ENCODE data around the gene GUCA1C. TPM values are rescaled to one million over a fixed set of nuclear protein-coding genes. Genes with fewer than 3 reads are reported as not detected.

GUCA1C gene
- total RNA-seq, 1 donor from 2014 or later = not detected

DNA sequence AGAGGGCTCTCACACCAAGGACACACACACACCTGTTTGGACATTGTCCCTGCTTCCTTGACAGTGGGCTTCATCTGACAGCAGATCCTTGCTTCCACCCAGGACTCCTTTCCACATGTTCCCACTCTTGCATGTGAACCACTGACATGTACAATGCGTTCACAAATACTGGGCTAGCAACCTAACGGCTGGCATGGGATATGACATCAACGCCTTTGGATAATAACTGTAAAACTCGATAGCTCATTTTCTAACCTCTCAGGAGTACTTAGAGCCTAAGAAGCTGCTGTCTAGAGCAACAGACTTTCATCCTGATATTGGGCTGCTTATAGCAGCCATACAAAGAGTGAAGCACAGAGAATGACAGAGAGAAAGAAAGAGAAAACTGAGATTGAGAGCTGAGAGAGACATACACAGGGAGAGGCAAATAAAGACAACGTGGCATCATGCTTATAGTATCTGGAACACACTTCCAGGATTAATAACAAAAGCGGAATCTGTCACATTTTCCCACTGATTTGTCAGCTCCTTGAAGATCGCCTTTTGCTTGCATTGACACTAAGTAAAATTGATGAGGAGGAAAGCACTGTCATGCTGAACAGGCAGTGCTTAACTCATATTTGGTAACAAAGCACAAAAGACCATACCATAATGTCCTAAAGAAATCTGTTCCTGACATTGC lies 1.7 kb downstream of the GUCA1C start:
- TF ChIP-seq, protein P1, sequence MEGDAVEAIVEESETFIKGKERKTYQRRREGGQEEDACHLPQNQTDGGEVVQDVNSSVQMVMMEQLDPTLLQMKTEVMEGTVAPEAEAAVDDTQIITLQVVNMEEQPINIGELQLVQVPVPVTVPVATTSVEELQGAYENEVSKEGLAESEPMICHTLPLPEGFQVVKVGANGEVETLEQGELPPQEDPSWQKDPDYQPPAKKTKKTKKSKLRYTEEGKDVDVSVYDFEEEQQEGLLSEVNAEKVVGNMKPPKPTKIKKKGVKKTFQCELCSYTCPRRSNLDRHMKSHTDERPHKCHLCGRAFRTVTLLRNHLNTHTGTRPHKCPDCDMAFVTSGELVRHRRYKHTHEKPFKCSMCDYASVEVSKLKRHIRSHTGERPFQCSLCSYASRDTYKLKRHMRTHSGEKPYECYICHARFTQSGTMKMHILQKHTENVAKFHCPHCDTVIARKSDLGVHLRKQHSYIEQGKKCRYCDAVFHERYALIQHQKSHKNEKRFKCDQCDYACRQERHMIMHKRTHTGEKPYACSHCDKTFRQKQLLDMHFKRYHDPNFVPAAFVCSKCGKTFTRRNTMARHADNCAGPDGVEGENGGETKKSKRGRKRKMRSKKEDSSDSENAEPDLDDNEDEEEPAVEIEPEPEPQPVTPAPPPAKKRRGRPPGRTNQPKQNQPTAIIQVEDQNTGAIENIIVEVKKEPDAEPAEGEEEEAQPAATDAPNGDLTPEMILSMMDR (IDR thresholded peaks at IDR 0.05; ENCODE audit: unreplicated experiment) = no peak
- H3K36me3 Mint-ChIP-seq = no peaks in the 10 kb centered on the region
- peak overlapping the region; percentile 40 for H3K27ac Mint-ChIP-seq

DNA sequence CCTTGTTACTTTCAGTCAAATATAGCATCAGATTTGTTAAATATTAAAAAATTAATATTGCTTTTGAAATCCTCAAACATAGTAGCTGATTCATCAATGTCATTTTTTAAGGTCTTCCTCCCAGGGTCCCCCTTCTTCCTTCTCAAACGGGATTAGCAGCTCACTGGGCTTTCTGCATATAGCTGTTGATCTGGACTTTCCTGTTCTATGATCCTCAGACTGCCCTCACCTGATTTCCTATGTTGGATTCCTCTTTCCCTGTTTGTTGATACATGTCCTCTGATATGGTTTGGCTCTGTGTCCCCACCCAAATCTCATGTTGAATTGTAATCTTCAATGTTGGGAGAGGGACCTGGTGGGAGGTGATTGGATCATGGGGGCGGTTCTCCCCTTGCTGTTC lies 5.8 kb downstream of the GUCA1C start:
- no peaks in the 10 kb centered on the region for H3K36me3 Mint-ChIP-seq
- H3K4me3 Mint-ChIP-seq = no peak overlapping the region
- no peak overlapping the region for H3K27ac Mint-ChIP-seq
- no peaks in the 10 kb centered on the region for H3K27me3 Mint-ChIP-seq (ENCODE audit: low read depth)
- peaks cover 19% of the 10 kb centered on the region for H3K4me1 Mint-ChIP-seq
- H3K9me3 Mint-ChIP-seq = no peaks in the 10 kb centered on the region
- TF ChIP-seq, protein P1 (IDR thresholded peaks at IDR 0.05; ENCODE audit: unreplicated experiment) = no peak
- no peak for DNase-seq (ENCODE audit: low spot score in 2 of 2, unreplicated experiment in 2 of 2)

More for the DNA sequence above, 1.7 kb downstream of the GUCA1C start:
- Mint-ChIP-seq H3K27me3 (ENCODE audit: low read depth) (no peaks in the 10 kb centered on the region), H3K4me1 (peaks cover 25% of the 10 kb centered on the region), H3K9me3 (no peaks in the 10 kb centered on the region), H3K4me3 (no peak overlapping the region)
- DNase-seq (ENCODE audit: low spot score in 2 of 2, unreplicated experiment in 2 of 2) = no peak

DNA sequence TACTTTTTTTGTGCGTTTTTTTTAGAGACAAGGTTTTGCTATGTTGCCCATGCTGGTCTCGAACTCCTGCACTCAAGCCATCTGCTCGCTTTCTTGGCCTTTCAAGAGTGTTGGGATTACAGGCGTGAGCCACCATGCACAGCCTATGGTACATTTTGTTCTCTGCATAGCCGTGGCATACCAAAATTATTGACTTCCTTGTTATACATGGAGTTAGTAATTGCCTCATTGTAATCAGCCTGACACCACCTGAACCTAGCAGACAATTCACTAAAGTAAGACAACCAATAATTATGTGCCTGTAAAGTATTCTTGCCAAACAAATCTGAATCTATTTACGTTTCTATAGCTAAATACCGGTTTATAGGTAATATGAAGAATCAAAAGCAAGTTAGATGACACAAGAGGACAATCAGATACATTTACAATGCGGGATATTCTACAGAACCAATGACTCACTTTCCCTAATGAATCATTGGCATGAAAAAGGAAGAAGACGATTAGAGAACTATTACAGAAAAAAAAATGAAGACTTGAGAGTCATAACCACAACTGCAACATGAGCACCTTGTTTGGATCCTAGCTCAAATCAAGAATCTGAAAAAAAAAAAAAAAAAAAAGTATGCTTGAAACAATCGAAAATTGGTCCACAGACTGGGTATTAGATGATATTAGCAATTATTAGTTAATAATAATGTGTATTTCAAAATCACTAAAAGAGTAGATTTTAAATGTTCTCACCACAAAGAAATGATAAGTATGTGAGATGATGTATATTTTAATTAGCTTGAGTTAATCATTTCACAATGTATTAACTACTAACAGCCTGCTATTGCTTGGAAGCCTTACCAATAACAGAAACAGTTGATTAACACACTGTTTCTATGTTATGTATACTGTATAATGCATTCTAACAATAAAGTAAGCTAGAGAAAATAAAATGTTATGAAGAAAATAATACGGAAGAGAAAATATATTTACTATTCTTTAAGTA lies 7.1 kb downstream of the GUCA1C start:
- Mint-ChIP-seq H3K36me3 (no peaks in the 10 kb centered on the region), H3K4me3 (no peak overlapping the region), H3K27ac (no peak overlapping the region), H3K9me3 (no peaks in the 10 kb centered on the region), H3K4me1 (peaks cover 15% of the 10 kb centered on the region), H3K27me3 (ENCODE audit: low read depth) (no peaks in the 10 kb centered on the region)
- DNase-seq (ENCODE audit: low spot score in 2 of 2, unreplicated experiment in 2 of 2) = no peak
- TF ChIP-seq, protein P1 (IDR thresholded peaks at IDR 0.05; ENCODE audit: unreplicated experiment) = no peak

DNA sequence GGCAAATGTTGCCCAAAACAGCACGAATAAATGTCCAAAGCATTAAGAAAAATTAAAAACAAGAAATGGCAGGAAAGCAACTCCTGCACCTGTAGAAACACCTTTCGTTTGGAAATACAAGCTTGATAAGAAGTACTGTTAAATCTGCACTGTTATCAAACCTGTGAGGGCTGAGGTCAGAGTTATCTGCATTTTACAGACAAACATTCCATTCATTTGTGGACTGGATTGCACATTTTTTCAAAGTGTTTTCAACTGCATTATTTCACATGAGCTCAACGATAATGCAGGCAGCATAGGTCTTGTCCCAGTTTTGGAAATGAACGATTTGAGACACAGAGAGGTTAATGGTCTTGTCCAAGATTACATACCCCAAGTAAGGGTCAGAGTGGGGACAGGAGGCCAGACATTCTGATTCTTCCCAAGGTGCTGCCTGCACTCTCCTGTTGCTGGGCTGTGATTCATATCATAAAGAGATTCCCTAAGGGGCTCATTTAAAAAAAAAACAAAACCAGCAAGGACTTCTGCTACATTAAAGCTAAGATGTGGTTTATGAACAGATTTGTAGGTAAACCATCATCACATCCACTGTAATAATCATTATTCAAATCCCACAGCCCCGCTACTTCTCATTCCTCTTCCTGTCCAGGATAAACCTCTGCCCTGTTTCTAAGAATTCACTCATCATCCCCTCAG lies 13.0 kb downstream of the GUCA1C start:
- Mint-ChIP-seq H3K27me3 (ENCODE audit: low read depth) (no peaks in the 10 kb centered on the region), H3K27ac (peak overlapping the region; percentile 32), H3K9me3 (no peaks in the 10 kb centered on the region), H3K4me3 (no peak overlapping the region), H3K36me3 (no peaks in the 10 kb centered on the region), H3K4me1 (peaks cover 32% of the 10 kb centered on the region)
- TF ChIP-seq, protein P1 (IDR thresholded peaks at IDR 0.05; ENCODE audit: unreplicated experiment) = no peak
- no peak for DNase-seq (ENCODE audit: low spot score in 2 of 2, unreplicated experiment in 2 of 2)

DNA sequence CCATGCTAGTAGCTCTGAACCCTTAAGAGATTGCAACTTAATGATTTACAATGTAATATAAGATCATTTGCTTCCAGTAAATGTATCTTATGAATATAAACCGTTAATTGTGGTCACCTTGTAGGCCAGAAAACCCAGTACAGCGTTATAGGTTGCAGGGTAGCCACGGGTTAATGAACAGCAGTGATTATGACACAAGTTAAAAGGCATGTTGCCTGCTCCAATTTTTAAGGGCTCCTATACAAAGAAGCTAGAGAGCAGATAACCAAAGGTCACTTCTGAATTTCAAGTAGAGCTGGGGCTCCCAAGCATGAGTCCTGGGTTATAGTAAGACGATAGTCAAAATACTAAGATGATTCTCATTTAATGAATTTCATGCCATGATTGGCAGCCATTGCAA lies 13.5 kb downstream of the GUCA1C start:
- H3K36me3 Mint-ChIP-seq = no peaks in the 10 kb centered on the region
- peak overlapping the region; percentile 32 for H3K27ac Mint-ChIP-seq
- peaks cover 32% of the 10 kb centered on the region for H3K4me1 Mint-ChIP-seq
- TF ChIP-seq, protein P1 (IDR thresholded peaks at IDR 0.05; ENCODE audit: unreplicated experiment) = no peak
- H3K4me3 Mint-ChIP-seq = no peak overlapping the region
- no peak for DNase-seq (ENCODE audit: low spot score in 2 of 2, unreplicated experiment in 2 of 2)
- no peaks in the 10 kb centered on the region for H3K27me3 Mint-ChIP-seq (ENCODE audit: low read depth)
- no peaks in the 10 kb centered on the region for H3K9me3 Mint-ChIP-seq
